Measurements from ENCODE around the gene MAD1L1. TPM values are rescaled to one million over a fixed set of nuclear protein-coding genes. Genes with fewer than 3 reads are reported as not detected.
"Not testable (repeated sequence)": the region's sequence is repeated elsewhere in the genome, so short reads cannot be mapped to it uniquely, and the experiment has no call there.

MAD1L1 gene
- total RNA-seq = 57.9 TPM

DNA sequence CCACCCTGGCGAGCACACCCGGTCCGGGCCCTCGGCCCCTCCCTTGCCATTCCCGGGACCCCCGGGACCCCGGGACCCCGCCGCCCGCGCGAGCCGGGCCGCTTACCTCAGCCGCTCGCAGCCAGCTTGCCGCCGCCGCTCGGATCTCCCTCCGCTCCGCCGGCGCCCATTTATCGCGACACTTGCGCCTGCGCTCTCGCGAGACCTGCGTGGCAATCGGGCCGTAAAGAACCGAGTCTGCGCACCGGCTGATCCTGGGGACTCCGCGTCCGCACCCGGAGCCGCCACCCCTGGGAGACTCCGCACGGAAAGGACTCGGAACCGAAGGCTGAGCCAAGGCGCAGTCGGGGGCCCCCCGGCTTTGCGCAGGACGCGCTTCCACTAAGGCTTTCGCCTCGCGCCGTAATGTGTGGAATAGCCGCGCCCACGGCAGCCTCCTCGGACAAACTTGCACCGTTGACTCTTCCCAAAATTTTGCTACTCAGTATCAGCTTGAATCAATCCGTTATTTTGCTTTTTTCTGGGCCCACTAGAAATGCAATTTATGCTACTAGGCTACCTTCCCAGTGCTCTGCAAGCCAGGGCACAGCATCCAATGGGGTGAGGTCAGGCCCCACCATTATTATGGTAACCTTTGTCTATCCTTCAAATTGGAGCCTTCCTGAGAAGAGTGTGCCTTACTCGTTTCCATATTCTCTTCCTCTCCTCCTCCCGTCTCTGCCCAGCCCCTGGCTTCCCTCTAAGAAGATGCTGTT lies at the start of gene MAD1L1:
MAD1L1 (minus strand) TSS at position 180 of the 755 bp plus-strand sequence. CDS start 2,812 bp downstream, outside the sequence.
- peak; percentile 74 to 91 (median 87) for DNase-seq (ENCODE audit: low read depth in 2 of 3, low spot score in 2 of 3)

DNA sequence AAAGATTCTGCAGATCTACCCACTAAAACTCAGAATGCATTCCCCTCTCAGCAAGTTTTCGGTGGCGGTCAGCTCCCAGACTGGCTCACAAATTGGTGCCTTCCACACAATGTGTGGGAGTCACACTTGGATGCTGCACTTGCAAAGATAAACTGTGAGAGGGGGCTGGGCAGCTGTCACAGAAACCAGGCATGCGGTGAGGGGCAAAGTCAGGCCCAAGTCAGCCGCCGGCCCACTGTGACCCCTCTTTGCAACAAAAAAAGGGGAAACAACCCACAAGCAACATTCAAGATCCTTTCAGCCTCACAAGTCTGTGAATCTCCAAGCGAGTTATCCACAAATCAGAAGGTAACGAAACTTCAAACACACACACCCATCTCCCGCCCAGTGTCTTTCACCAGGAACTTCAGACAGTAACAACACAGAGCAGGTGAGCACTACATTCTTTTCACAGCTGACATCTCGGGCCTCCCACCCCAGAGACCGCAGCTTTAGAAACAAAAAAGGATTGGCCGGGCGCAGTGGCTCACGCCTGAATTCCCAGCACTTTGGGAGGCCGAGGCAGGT lies 49.5 kb upstream of the MAD1L1 start:
- no peak for DNase-seq (ENCODE audit: low read depth in 2 of 3, low spot score in 2 of 3)

DNA sequence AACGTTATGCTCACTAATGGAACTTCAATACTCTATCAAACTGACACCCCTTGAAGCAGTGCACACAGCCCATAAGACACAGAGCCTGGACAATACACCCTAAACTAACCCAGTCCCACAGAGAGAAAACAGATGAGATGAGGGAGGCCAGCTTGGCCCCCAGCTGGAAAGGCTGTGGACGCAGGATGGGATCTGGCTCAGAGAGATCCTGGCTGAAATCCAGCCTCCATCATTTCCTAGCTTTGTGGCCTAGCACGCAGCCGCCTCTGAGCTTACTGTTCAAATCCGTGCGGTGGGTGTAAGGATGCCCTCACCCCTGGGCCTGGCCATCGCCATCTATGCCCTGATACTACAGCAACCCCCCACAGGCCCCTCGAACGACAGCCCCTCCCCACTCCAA lies 48.8 kb upstream of the MAD1L1 start:
- DNase-seq (ENCODE audit: low read depth in 2 of 3, low spot score in 2 of 3) = no peak

DNA sequence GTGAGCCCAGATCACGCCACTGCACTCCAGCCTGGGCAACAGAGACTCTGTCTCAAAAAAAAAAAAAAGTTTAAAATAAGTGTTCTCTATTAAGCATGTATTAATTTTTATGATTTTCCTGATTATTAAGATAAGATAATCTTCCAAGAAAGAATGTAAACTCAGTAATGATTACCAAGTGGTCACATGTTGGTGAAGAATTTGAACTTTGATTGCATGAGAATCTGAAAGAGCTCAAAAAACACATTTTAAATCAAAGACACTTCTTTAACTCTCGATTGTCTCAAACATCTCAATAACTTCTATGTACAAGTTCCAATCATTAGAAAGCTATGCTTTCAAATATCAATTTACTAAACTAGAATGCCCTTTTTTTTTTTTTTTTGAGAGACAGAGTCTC lies 47.7 kb upstream of the MAD1L1 start:
- DNase-seq (ENCODE audit: low read depth in 2 of 3, low spot score in 2 of 3) = no peak

DNA sequence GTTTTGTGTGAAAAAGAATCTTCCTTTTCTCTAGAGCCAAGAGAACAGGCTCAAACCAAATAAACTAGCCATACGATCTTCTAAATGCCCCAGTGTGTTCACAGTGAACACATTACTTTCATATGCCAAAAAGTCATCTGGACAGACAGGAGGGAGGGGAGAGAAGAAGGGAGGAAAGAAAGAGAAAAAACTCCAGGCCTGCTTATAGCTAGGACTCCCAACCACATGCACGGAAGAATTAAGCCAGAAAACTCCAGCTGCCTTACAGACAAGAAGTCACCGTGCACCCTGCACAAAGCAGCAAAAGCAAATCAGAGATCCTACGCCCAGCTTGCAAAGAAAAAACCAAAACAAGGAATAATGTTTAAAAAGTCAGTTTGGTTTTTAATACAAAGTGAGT lies 47.2 kb upstream of the MAD1L1 start:
- DNase-seq (ENCODE audit: low read depth in 2 of 3, low spot score in 2 of 3) = no peak

DNA sequence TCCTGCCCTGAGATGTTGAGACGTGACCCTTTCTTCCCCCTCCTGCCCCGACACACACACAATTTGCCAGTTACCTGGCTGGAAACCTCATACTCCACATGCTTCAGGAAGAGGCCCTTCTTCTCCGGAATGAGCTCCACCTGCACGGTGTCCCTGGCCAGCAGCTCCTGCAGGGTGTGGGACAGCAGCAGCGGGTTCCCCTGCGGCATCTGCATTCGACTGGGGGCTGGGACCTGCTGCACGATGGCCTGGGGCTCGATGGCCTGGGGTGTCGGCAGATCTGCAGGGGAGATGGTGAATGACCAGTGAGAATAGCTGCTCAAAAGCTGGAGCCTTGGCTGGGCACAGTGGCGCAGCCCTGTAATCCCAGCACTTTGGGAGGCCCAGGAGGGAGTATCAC lies 45.3 kb upstream of the MAD1L1 start:
- DNase-seq (ENCODE audit: low read depth in 2 of 3, low spot score in 2 of 3) = no peak

DNA sequence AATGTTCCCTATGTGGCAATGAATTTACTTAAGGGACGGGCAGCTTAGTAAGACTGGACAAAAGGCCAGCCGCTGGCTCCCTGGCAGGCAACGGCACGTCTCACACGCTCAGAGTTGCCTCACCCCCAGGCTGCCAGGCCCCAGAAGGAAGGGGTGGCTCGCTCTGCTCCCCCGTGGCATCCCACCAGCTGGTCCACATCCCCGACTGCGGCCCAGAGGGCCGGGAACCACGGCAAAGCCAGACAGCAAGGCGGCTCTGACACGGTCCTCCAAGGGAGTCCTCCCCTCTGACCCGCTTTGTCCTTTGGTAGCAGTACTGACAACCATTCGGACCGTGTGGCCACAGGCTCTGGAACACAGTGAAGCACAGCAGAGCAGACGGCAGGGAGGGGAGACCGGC lies 43.4 kb upstream of the MAD1L1 start:
- no peak for DNase-seq (ENCODE audit: low read depth in 2 of 3, low spot score in 2 of 3)

DNA sequence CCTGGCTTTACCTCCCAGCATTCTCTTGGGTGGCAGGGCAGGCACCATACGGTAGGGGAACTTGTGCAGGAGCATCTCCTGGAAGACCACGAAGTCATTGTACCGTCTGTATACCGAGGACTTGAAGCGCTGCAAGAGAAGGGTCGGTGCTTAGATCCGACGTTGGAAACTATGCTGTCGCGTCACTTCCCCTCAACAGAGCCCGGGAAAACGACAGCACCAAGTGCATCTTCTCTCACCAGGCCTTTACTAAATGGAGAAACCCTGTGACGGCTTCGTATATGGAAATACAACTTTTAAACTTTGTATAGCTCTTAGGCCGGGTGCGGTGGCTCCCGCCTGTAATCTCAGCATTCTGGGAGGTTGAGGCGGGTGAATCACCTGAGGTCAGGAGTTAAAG lies 42.4 kb upstream of the MAD1L1 start:
- no peak for DNase-seq (ENCODE audit: low read depth in 2 of 3, low spot score in 2 of 3)

DNA sequence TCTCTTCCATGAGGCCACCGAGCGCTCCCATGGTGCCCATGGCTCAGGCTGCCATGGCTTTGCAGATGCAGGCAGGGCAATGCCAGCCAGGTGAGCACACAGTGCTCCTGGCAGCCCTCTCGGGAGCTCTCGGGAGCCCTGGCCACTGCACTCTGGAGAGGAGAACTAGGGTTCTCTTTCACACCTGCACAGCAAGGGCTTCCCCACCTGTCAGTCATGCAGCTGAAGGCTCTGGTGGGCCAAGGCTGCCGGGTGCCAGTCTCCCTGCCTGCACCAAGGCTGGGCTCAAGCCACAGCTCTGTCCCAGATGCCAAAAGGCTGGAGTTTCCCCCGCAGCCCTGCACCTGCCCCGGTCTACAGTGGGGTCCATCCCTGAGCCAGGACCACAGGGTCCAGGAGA lies 41.9 kb upstream of the MAD1L1 start:
- no peak for DNase-seq (ENCODE audit: low read depth in 2 of 3, low spot score in 2 of 3)

DNA sequence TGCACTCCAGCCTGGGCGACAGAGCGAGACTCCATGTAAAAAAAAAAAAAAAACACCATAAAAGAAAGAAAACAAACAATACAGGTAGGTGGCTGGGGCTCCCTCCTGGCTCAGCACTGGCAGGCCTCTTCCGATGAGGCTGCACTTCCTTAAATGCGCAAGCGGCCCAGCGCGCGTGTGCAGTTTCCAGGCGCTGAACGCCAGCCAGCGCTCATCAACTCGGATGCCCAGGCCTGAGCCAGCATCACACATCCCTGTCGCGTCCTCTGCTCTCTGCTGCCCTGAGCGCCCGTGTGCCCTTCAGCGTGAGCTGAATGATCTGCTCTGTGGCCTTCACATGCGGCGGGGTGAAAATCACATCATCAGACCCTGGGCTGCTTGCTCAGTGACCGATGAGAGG lies 41.1 kb upstream of the MAD1L1 start:
- DNase-seq (ENCODE audit: low read depth in 2 of 3, low spot score in 2 of 3) = no peak

DNA sequence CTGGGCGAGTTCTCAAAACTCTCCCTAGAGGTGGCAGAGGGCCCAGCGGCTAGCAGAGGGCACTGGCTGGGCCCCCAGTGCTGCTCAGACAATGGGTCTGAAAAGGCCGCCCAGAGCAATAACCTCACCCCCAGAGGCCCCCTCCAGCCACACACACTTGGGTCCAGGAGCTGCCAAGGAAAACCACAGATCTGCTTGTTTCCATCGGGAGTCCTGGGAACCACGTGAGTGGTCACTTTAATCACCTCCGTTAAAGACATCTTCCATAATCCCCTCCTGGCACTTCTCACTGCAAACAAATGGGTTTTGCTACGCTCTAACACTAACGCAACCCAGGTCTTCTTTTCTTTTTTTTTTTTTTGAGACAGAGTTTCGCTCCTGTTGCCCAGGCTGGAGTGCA lies 39.3 kb upstream of the MAD1L1 start:
- DNase-seq (ENCODE audit: low read depth in 2 of 3, low spot score in 2 of 3) = no peak

DNA sequence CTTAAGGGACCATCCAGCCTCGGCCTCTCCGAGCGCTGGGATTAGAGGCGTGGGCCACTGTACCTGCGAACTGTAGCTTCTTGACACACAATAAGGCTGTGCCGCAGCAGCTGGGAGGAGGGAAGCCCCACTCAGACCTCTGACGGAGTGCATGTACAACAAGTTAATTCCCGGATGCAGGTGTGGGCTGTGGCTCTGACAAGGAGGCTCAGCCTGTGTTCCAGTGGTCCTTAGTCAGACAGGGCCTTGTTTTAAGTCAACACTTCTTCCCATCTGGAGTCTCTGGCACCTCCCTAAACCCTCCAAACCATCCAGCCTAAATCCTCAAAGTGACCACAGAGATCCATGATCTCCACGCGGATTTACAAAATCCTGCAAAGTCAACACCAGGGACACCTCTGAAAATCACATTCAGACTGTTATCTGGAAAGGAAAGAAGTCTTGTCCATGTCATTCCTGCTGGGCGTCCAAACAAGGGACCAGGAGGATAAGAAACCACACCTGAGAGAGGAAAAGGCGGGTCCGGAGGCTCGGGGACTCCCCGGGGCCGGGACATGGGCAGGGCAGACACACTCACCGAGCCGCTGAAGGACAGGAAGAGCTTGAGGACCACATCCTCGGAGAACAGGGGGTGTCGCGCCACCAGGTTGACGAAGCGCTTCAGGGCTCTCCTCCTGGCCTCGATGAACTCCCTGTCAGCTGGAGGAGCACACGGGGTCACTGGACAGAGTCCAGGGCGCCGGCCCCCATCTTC lies 38.7 kb upstream of the MAD1L1 start:
- no peak for DNase-seq (ENCODE audit: low read depth in 2 of 3, low spot score in 2 of 3)

DNA sequence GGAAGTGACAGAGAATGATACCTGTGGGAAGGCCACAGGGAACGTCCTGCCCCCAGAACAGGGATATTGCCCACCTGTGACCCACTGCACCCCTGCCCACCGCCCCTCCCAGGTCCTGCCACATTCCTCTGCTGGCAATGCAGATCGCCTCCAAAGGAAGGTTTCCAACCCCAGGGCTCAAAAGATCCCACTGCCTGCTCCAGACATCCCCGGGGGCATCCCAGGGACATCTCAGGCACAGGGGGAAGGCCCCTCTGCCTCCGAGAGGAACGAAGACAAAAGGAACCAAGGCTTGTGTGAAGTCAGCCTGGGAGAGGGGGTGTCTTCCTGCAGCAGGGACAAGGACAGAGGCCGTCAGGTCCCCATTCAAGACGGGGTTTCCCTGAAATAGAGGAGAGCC lies 37.8 kb upstream of the MAD1L1 start:
- no peak for DNase-seq (ENCODE audit: low read depth in 2 of 3, low spot score in 2 of 3)

DNA sequence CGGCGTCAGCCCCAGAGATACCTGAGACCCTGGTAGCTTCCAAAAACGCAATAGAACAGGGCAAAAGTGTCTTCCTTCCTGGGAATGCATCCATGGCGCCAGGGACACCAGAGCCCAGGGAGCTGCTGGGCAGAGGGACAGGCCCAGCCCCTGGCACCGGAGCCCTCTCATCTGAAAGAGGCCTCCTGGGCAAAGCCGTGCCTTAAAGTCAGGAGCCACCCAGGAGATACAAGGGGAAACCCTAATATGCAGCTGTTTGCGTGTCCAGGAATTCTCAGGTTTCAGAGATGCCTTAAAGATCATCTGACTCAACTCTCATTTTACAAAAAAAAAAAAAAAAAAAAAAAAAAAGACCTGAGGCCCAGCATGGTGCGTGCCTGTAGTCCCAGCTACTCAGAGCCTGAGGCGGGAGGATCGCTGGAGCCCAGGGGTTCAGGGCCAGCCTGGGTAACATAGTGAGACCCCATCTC lies 37.3 kb upstream of the MAD1L1 start:
- no peak for DNase-seq (ENCODE audit: low read depth in 2 of 3, low spot score in 2 of 3)

DNA sequence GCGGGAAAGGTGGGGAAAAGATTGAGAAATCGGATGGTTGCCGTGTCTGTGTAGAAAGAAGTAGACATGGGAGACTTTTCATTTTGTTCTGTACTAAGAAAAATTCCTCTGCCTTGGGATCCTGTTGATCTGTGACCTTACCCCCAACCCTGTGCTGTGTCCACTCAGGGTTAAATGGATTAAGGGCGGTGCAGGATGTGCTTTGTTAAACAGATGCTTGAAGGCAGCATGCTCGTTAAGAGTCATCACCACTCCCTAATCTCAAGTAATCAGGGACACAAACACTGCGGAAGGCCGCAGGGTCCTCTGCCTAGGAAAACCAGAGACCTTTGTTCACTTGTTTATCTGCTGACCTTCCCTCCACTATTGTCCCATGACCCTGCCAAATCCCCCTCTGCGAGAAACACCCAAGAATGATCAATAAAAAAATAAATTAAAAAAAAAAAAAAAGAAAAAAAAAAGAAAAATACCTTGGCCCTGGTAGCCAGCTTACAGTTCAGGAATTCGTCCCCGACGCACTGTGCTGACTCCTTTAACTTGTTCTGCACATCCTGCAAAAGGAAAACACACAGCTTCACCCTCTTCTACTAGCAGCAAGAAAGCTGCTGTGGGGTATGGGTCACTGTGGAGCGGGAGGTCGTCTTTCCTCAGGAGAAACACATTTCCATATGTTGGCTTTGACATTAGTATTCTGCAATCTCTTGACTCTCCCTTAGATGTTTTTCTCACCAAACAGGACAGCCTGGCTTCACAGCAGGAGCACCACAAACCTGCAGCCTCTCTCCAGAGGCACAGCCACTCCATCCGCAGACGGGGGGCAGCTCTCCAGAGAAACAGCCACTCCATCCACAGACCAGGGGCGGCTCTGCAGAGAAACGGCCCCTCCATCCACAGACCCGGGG lies 36.6 kb upstream of the MAD1L1 start:
- DNase-seq (ENCODE audit: low read depth in 2 of 3, low spot score in 2 of 3) = not testable (repeated sequence)

DNA sequence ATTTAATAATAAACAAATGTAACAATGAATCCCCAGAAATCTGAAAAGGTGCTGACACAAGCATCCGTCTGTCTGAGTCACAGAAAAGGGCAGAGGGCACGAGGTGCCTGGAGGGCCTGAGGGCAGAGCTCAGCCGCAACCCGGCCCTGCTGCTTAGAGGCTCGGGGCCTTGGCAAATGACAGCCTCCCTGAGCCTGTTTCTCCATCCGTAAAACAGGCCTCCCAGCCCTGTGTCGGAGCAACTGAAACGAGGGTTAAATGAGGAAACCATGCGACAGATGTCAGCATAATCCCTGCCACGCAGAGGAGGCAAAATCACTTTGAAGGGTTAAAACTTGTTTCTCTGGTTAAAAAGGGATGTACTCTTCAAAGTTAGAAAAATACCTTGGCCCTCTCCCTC lies 34.2 kb upstream of the MAD1L1 start:
- DNase-seq (ENCODE audit: low read depth in 2 of 3, low spot score in 2 of 3) = no peak

DNA sequence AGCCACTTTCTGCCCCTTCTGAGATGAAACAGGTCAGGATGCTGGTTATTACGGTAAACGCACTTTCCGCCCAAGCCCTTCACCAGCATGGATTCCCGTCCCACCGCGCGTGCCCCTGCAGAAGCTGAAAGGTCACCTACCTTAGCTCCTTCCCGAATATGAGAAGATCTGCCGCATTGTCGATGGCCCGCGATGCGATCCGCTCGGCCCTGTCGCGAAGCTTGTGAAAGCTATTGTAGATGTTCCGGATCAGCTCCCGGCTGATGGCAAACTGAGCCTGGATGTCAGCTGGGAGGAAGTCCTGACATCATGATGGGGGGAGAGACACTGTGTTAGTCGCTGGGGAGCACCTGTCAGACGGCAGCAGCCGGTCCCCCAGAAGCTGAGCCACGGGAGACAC lies 31.4 kb upstream of the MAD1L1 start:
- no peak for DNase-seq (ENCODE audit: low read depth in 2 of 3, low spot score in 2 of 3)

DNA sequence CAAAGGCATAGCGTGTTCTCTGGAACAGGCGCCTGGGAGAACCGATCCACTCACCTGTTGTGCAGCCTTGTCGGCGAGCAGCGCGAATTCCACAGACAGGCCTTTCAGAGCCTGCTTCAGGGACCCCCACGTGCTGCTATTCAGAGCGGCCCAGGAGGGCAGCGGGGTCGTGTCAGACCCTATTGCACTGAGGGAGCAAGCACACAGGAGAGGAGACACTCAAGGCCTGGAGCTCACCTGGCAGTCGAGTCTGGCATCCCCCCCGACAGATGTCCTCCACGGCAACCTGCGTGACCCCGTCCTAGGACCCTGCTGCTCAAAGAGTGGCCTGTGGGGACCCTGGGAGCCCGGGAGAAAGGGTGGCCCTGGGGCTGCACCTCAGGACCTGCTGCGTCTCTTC lies 30.4 kb upstream of the MAD1L1 start:
- no peak for DNase-seq (ENCODE audit: low read depth in 2 of 3, low spot score in 2 of 3)

DNA sequence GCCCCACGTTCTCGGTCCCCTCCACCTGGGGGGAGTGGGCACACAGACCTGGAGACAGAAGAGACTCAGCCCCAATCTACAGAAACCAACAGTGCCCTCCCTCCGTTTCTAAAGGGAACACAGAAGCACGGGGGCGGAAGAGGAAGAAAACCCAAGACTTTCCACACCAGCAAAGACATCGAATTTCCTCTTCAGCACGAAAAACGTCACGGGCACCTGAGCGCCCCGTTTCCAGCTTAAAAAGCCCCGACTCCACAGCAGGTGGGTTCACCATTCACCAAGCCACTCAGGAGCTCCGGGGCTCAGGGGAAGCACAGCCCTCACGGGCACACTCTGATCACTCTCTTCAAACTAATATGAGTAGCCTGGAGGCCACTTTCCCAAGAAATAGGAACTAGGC lies 28.9 kb upstream of the MAD1L1 start:
- peak in 1 of 3 donors; percentile 52 for DNase-seq (ENCODE audit: low read depth in 2 of 3, low spot score in 2 of 3)

DNA sequence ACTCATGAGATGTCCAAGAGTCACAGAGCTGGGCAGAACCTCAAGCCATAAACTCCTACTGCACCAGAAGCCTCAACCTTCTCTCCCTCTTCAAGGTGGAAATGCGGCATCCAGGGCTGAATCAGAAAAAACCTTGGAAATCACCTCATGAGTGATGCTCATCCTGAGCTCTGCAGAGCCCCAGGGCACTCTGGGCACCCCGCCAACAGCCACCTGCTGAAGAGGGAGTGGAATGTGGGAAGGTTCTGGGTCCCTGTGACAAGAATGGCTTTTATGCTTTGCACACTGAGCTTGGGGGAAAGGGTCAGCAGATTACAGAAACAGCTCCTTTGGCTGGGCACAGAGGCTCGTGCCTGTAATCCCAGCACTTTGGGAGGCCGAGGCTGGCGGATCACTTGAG lies 28.1 kb upstream of the MAD1L1 start:
- no peak for DNase-seq (ENCODE audit: low read depth in 2 of 3, low spot score in 2 of 3)

DNA sequence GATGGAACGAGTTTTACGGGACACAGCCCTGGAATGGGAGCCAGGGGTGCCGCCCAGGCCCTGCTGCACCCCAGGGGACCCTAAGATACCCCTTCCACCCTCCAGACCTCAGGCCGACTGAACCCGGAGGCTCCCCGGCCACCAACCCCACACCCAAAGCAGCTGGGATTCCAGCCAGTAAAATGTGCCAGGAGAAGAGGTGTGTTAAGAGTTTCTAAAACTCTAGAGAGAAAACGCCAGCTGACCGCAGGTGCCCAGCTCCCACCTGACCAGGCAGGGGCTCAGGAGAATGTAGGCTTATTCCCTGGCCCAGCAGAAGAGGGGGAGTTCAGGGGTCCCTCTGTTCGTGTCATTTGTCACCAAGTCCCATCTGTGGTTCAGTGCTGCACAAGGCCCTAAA lies 26.7 kb upstream of the MAD1L1 start:
- no peak for DNase-seq (ENCODE audit: low read depth in 2 of 3, low spot score in 2 of 3)

All from hematopoietic multipotent progenitor cell (in vitro differentiated cells).